ENCODE results near the gene BHLHE23.

The BHLHE23 gene

DNA sequence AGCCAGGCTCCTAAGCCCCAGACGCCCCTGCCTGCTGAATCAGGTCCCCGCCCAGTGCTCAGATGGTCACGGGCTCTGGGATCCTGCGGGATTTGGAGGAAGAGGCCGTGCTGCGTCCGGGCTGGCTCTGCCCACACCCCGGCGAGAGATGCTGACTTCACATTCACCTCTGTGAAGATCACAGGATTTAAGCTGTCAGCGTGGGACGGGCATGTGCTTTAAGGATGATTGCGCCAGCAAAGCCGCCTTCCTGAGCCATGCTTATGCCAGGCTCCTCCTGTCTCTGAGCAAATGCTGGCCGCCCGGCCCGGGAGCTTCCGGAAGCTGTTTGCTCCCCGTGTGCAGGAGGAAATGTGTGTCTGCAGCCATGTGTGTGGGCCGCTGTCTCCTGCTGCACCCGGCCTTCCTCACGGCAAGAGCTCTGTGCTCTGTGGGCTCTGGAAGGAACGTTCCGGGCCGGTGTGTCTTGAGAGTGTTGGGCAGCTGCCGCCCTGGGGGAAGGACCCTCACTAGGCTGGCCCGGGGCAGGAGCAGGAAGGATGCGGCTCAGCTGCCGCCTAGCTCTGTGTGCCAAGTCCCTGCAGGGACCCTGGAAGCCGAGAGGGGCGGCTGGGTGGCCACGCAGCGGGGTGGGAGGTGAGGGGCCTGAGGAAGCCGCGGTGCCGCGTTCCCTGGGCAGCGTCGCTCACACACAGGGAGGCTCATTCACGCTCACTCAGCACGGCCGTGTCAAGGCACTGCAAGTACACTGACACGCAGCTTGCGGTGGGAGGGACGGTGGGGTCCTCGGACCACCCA, 19.0 kb upstream of the BHLHE23 start:
- DNase-seq (ENCODE audit: low read depth) = no peak

DNA sequence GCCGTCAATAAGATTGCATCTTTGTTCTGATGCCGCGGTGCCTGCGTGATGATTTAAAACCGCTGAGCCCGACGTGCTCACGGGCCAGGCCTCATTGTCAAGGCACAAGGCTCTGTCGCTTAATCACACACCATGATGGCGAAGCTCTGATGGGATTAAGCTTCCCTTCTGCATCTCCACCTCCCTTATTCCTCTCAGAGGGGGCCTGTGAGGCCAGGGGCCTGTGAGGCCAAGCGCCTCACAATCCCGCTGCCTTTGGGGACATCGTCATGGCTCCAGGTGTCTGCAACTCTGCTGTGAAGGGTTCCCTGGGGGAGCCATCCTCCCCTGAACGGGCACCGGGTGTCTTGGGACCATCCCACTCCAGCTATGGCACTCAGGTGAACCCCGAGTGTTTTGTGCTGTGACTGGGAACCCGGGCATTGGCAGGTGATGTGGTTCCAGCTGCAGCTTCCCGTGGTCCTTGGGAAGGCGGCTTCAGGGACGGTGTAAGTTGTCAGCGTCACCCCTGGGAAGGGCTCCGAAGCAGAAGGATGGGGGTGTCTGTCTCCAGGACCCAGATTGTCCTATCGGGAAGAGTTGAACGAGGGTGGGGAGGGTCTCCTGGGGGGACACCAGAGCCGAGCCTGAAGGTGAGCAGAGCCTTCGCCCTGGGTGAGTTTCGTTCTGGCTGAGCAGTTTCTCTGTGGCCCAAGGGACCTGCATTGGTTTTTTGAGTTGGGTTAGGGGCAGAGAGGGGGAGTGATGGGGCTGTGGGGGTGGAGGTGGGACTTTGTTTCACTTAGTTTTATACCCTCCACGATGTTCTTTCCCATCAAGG, 18.0 kb upstream of the BHLHE23 start:
- no peak for DNase-seq (ENCODE audit: low read depth)

DNA sequence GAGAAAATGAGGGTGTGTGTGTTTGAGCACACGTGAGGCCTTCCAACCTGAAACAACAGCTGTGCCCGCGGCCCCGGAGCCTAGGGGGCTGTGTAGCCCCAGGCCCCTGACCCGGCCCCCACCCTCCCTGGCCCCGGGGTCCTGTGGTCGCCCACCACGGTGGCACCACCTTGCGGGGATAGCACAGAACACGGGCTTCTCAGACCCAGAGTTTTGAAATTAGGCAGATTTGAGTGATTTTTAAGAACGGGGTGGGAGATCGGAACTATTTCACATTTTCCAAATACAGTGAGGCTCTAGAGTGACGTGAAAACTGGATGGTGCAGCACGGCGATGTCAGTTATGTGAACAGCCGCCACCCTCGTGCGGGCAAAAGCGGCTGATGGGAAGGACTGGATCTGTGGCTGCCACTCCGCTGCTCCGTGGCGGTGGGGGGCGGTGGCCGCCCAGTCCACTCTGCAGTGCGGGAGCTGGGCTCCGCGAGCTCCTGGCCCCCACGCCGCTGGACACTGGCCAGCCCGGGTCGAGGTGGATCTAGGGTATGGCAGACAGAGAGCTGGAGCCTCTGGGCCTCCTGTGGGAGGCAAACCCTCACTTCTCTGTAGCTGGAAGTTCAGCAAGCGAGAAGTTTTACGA, 17.3 kb upstream of the BHLHE23 start:
- DNase-seq (ENCODE audit: low read depth) = no peak

DNA sequence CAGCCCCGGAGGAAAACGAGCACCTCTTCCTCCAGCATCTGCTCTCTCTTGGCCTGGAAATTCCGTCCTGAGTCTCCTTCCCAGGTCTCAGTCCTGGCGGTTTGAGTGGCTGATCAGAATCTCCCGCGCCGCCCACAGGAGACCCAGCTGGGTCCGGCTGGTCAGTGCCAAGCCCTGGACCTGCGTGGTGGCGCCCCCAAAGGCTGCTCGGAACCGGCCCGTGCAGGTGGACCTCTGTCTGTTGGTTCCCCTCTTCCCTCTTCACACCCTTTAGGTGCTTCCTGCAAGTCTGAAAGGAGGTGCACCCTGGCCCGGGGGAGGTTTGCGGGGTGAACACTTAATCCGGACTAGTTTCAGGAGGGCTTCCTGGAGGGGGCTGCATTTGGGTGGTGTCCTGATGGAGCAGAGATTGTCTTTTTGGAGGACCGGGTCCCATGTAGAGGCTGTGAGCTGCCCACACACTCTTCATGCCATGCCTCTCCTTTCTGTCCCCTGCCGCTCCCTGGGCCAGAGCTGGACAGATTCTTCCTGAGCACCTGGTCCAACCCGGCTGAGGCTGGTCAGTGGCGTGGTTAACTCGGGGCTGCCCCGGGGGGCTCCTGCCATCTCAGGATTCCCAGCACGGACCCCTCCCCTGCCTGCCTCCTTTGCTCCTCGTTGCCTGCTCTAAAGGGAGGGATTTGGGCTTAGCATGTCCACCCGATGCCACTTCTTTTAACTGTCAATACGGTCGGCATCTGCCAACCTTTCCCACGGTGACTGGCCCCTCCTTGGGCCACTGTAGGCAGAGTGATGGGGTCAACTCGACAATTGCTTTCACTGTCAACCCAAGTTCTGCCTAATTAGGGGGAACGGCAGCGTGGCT, 16.5 kb upstream of the BHLHE23 start:
- DNase-seq (ENCODE audit: low read depth) = no peak

DNA sequence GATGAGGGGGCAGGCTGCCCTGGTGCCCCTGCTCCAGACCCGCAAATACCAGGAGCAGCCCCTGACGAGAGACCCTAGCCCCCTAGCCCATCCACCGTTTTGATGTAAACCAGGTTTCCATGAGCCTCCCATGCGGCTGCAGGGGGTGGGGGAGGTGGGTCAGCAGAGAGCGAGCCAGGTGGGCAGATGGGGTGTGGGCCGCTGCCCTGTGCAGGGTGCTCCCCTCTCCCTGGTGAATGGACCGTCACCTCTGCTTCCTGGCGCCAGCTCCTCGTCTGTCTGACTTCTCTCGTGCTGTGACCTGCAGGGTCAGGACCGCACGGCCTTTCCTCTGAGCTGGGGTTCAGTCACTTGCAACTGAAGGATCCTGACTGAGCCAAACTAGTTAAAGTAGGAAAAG, 15.7 kb upstream of the BHLHE23 start:
- DNase-seq (ENCODE audit: low read depth) = no peak

DNA sequence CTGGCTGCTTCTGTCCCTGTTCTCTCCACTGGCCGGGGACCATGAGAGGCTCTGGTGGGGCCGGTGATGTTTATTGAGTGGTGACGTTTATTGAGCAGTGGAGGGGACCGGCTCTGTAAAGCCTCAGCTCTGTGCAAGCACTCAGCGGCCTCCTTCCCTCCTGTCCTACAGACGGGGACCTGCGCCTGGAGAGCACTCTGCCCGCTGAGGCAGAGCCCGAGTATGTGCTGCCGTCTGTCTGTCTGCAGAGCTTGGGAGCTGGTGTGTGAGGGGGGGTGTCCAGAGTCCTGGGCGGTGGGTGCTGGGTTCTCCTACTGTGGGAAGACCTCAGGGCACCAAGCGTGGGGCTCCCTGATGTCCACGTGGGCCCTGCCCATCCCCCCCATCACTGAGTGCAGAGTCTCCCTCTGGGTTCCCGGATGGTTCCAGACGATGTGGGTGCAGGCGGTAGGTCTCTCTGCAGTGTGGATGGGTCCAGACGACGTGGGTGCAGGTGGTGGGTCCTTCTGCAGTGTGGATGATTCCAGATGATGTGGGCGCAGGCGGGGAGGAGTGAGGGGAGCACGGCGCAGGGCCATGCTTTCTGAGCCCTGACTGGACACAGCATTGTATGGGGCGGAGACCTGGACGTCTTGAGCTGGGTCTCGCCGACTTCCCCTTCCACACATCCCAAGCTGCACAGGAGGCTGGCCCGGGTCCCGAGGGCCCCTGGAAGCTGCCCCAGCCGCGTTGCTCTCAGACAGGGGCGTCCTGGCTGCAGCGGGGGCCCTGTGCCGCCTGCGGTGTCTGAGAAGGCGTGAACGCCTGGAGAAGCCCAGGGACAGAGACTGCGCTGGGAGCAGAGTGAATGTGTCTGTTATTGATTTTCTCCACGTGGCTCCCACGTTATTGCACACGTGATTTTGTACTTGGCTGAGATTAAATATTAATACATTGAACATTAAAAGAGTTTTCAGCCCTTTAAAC, 14.9 kb upstream of the BHLHE23 start:
- no peak for DNase-seq (ENCODE audit: low read depth)

DNA sequence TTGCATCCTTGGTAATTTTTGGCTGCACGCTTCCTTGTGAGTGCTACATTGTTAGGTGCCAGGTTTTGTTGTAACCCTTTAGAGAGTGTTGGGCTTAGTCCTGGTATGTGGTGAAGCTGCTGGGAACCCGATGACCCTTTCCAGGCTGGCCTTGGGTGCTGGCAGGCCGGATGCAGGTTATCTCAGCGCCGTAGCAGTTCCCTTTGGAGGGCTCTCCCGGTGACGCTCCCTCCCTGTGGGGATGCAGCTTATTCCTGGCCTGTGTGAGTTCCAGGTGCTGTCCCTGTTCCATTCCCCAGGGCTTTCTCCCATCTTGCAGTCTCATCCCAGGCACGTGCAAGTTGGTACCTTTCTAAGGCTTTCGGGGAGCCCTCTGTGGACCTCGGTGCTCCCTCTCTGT, 13.9 kb upstream of the BHLHE23 start:
- no peak for DNase-seq (ENCODE audit: low read depth)

DNA sequence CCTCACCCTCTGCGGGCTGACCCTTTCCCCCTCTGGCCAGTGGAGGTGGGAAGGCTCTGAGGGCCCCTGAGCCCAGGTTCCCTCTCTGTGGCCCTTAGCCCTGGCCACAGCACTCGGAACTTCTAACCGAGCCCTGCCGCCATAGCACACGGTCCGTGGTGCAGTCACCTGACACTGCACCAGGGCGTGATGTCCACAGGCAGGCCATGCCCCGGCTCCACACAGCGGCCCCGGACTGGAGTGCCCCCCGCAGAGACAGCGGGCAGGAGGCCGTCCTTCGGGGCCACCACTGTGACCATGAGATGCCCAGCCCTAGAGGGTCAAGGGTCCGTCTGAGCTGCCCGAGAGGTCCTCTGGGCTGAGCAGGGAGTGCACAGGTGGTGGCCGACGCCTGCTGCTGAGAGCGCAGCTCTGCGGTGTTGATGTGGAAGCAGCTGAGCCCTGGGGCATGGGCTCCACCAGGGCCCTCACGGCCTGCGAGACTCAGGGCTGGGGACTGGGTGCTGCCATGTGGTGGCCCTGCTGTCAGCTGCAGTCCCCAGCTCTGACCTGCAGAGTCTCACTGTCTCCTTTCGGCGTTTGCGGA, 11.2 kb upstream of the BHLHE23 start:
- DNase-seq (ENCODE audit: low read depth) = no peak

DNA sequence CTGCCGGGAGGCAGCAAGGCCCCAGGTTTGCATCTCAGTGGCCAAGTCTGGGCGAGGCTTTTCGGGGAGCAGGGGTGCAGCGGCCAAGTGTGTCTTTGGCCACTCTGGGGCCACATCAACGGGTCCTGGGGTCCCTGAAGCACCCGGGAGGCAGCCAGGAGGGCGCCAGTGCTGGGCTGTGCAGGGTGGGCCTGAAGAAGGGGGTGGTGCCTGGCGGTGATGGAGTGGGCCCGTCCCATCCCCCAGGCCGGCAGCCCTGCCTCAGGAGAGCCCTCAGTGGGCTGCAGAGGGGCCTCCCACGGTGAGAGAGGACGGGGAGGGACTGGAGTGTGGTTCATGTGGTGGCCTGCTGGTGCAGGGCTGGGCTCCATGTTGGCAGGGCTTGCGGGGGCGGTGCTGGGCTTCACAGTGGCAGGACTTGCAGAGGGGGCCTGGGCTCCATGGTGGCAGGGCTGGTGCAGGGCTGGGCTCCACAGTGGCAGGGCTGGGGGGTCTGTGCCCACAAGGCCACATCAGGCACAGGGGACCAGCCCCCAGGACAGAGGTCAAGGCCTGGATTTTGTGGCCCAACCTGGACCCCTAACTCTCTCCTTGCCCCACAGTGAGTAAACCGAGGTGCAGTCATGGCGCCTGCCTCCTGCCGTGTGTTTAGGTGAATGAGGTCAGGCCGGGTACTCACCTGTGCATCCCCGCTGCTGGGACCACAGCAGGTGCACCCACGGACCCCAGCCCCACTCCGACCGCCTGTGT, 10.5 kb upstream of the BHLHE23 start:
- no peak for DNase-seq (ENCODE audit: low read depth)

DNA sequence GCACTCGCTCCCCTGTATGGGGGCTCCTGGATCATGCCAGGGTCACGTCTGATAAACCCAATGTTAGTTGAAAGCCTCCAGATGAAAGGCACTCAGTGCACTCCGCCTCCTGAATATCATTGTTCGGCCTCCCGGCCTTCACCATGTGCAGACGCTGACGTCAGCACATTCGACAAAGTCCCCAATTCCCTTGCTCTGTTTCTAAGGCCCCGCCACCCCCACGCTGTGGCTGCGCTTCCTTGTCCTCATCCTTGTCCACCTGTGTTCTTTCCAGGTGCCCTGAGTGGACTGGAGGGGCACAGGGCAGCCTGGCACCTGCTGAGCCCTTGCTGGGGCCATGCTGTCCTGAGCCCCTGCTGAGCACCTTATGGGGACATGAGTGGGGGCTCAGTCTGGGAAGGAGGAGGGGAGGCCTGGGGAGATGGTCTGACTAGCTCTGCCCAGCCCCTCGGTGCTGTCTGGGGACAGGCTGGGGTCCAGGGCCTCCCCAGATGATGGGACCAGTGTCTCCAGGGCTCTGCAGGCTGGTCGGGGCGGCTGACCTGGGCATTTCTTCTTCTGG, 9.8 kb upstream of the BHLHE23 start:
- no peak for DNase-seq (ENCODE audit: low read depth)

DNA sequence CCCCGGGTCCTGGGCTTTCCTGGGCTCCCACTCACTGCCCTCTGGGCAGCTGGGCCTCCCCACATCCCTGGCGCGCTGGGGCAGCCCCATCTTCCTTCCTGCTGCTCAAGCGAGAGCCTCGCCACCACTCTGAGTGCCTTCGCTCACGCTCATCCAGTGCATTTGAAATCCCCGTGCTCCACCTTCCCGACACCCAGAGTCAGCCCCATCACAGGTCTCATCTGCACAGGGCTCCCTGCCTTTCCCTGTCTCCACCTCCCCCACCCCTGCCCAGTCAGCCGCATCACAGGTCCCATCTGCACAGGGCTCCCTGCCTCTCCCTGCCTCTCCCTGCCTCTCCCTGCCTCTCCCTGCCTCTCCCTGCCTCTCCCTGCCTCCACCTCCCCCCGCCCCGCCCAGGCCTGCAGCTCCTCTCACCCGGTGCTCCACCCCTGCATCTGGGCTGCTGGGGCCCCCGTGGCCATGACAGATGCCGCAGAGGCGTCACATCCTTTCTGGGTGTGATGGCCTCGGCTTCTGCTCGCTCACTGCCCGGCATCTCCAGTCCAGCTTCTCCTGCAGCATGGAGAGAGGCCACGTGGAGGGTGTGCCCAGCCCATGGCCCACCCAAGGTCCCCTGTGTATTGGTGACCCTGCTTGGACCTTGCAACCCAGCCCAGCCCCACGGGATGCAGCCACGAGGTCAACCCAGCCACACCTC, 9.0 kb upstream of the BHLHE23 start:
- no peak for DNase-seq (ENCODE audit: low read depth)

DNA sequence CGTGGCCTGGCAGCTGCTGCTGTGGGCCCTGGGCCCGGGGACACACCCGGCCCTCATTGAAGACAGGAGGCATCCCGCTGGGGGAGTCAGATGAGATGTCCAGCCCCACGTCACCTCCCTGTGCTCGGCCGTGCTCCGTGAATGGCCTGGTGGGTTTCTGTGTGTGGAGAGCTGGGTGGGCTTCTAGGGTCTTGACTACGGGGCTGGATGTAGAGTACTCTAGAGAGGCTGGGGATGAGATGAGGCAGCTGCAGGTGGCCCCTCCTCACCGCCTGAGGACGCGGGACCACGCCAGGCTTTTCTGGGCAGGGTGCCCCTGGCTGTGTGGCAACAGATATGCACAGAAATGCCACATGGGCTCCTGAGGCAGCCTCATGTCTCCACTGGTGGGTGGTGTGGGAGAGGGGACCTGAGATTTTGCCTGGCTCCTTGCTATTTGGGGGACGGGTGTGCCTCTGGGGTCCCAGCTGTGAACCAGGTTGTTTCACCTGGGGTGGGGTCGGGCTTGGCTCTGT, 8.4 kb upstream of the BHLHE23 start:
- no peak for DNase-seq (ENCODE audit: low read depth)

DNA sequence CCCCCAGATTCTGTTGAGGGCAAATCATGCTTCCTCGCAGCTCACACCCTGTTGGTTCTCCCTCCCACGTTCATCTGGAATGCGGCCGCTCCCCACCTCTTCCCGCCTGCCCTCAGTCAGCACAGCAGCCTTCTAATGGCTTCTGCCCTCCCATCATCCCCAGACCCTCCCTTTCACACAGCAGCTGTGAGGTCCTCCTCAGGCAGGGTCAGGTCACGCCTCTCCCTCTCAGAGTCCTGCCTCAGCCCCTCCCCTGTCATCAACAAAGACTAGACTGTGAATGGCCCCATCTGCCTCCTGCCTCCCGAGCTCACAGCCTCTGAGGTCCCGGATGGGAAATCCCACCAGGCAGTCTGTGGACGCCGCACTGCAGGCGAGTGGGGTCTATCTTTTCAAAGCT, 7.9 kb upstream of the BHLHE23 start:
- DNase-seq (ENCODE audit: low read depth) = no peak

DNA sequence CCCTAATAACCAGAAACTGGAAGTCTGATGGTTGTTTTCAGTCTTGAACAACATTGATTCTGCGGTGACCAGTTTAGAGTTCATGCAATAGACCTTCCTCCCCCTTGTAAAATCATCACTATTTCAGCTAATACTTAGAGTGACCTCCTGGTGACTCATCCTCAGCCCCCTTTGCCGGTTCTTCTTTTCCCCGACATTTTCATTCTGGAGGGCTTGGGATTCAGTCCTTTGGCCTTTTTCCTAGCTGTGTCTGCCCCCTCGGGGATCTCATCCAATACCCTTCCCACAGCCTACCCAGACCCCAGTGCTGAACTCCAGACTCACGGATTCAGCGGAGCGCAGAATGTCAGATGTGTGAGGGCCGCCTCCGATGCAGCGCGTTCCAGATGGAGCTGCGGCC, 7.5 kb upstream of the BHLHE23 start:
- no peak for DNase-seq (ENCODE audit: low read depth)

DNA sequence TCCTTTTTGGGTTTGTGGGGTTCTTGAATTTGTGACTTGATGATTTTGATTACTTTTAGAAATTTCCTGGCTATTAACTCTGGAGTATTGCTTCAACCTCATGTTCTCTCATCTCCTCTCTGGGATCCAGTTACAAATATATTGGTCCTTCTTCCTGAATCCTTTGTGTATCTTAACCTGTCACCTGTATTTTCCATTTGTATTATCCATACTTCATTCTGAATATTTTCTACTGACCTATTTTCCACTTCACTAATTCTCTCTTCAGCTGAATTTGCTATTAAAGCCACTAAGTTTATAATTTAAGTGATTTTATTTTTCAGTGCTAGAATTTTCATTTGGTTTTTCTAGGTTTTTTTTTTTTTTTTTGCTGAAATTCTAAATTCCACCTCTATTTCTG, 6.4 kb upstream of the BHLHE23 start:
- DNase-seq (ENCODE audit: low read depth) = no peak

DNA sequence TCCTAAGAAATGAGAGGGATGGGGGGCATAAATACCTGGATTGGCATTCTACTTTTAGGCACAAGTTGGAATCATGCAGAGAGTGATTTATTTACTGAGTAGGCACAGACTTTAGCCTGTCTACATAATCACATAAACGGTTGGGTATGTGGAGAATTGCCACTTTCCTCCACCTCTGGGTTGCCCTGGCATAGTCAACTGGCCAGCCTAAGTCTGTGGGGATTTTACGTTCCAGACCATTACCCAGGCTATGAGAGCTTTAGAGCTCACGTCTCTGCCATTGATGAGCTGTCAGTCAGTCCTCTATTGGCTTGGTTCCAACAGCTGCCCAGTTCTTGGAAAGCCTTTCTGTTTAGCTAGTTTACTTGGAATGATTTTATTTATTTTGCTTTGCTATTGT, 5.0 kb upstream of the BHLHE23 start:
- no peak for DNase-seq (ENCODE audit: low read depth)

DNA sequence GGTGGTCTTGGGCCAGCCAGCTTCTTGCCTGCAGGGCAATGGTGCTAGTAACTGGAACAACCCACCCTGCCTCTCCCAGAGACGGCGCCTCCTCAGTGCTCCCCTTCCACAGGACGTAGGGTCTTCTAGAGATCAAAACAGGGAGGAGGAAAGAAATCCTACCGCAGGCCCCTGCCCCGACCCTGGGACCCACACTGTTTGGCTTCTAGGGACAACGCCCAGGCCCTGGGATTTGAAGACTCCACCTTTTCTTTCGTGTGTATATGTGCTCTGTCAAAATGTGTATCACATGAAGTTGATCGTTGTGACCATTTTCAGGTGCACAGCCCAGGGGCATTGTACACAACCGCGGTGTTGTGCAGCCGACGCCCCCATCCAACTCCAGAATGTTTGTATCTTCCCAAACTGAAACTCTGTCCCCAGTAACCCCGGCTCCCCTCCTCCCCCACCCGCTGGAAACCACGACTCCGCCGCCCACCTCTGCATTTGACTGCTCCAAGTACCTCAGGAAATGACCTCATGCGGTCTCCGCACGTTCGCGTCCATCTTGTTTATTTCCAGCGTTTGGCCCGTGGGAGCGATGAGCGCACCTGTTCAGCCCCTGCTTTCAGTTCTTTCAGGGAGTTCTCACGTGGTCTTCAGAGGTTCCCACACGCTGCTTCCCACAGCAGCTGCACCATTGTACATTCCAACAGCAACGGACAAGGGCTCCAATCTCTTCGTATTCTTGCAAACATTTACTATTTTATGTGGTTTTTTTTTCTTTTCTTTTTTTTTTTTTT, 3.4 kb upstream of the BHLHE23 start:
- no peak for DNase-seq (ENCODE audit: low read depth)

Data from fibroblast of the conjunctiva (primary cell).